ENCODE data around the gene PPIL4.

- TF ChIP-seq POLR2A (IDR thresholded peaks at IDR 0.05; ENCODE audit: low read length) (no peak), GATA1 (IDR thresholded peaks at IDR 0.05; ENCODE audit: low read depth, low read length) (no peak)
Measured at GRCh38 chr6:149508485-149508884, 37.4 kb downstream of the PPIL4 start.

Measured in erythroblast (primary cell).